Right lobe of liver (tissue), 6 donors: ENCODE results near the gene NLRP6. TPM values are rescaled to one million over a fixed set of nuclear protein-coding genes. Genes with fewer than 3 reads are reported as not detected.

ENCODE experiments used
- ATAC-seq, 4 donors: fragments of 200-7000 bp; cut with Tn5 transposase; one replicate each; pipeline ENCODE4 v1.9.1; 2020; ENCODE audit warnings: mild to moderate bottlenecking in 4 of 4, moderate library complexity in 4 of 4
- DNase-seq, 3 donors: peaks; one replicate each; pipeline ENCODE4 v3.0.0-alpha.2; 2020
- H3K27ac ChIP-seq, 3 donors: fragments of 200-600 bp; one replicate each; pipeline ENCODE4 v1.8.0; 2022
- H3K27me3 ChIP-seq, 2 donors: fragments of 200-600 bp; one replicate each; pipeline ENCODE4 v1.8.0; 2022
- H3K36me3 ChIP-seq, 4 donors: fragments of 200-600 bp; sonication (generic) in 1 of 4; one replicate each; pipeline versions ENCODE4 v1.5.1 to v1.8.0; 2017 to 2022; ENCODE audit warnings: control low read depth in 1 of 4
- H3K4me1 ChIP-seq, 4 donors: fragments of 200-600 bp; sonication (generic) in 1 of 4; one replicate each; pipeline versions ENCODE4 v1.5.1 to v1.8.0; 2017 to 2022; ENCODE audit warnings: control low read depth in 1 of 4
- H3K4me3 ChIP-seq, 3 donors: fragments of 200-600 bp; one replicate each; pipeline ENCODE4 v1.8.0; 2022
- H3K9me3 ChIP-seq, 4 donors: fragments of 200-600 bp; sonication (generic) in 1 of 4; one replicate each; pipeline versions ENCODE4 v1.5.1 to v1.8.0; 2017 to 2022; ENCODE audit warnings: control low read depth in 1 of 4
- POLR2A ChIP-seq: fragments of 450-650 bp; IDR thresholded peaks from one replicate; pipeline ENCODE4 v1.6.1; 2017; ENCODE audit warnings: antibody characterized with exemption, mild to moderate bottlenecking
- WGBS: methylation state at CpG from one replicate; pipeline ENCODE4 v1.1.6; 2018; ENCODE audit warnings: low coverage, low lambda C conversion rate; ENCODE audit not compliant: insufficient coverage; ENCODE audit errors: missing lambda C conversion rate; 5-methylcytosine and 5-hydroxymethylcytosine counted together
- intact Hi-C, 2 donors: fragments of 100-400 bp; cut with DNase I; formaldehyde crosslinking; loops; one replicate each; pipeline versions ENCODE4 v1.11.2 to v1.14.1; 2022
- total RNA-seq, 6 experiments: library from RNA; depleted of rRNA in 2 of 6; stranded (reverse); fragments of >200 nt in 2 of 6; fragmentation: NEBNext Ultra II Directional in 3 of 6; extraction: Animal tissue kit (Norgen Biotek cat#: 25700) in 3 of 6; gene quantifications; one replicate each; pipeline versions ENCODE4 v1.1.0 to v1.2.4, GENCODE V29; 2016 to 2023
- TF ChIP-seq, protein P1 (sequence below), 4 donors: fragments of 200-600 bp in 3 of 4; fragments of 450-650 bp in 1 of 4; IDR thresholded peaks; one replicate each; pipeline versions ENCODE4 v1.5.1 to v1.8.0; 2016 to 2022; ENCODE audit warnings: antibody characterized with exemption in 4 of 4, mild to moderate bottlenecking in 2 of 4
- donor health status: DM: no; HTN: yes; CAD: no.
- donor health status: DM: no; HTN: no; CAD: no.
- donor health status: DM: no; HTN: no; CAD: no.
- donor health status: DM: no; HTN: yes; CAD: no.
- donor health status: DM: no; HTN: yes; CAD: no.

NLRP6 gene
- total RNA-seq, 6 experiments from 2014 or later = 0.22 to 6.2 (median 1.6) TPM

DNA sequence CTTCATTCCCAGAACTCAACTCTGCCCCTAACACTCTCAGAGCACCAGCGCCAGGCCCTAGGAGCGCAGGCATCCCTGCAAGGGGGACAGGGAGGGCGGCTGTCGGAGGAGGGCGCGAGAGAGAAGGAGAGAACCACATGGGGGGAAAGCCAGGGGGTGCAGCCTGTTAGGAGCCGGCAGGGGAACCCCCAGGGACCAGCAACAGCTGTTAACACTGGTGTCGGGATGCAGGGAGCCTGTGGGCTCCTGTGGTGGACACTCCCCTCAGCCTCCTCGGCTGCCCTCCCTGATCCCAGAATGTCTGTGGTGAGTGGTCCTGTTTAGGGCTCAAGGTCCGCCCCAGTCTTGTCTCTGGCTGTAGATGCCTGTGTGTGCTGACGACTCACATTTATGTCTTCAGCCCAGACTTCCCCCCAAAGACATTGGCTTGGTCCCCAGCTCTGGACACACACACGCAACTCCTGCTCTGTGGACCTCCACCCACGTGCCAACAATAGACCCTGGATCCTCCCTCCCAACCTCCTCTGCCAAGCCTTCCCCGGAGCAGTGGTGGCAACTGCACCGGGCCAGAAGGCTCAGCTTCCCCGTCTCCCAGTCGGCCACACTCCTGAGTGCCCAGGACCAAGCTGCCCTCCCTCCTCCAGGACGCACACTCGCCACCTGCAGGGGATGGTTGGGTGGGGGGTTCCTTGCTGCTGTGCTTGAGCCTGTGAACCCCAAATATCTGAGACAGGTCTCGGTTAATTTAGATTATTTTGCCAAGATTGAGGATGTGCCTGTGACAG lies 21.9 kb downstream of the NLRP6 start:
- H3K36me3 ChIP-seq = no peaks in the 10 kb centered on the region
- no peak overlapping the region for H3K4me3 ChIP-seq
- H3K27ac ChIP-seq = no peak overlapping the region
- H3K27me3 ChIP-seq = no peaks in the 10 kb centered on the region
- H3K9me3 ChIP-seq = no peaks in the 10 kb centered on the region
- ATAC-seq (no peak), DNase-seq (peak in 2 of 3 donors; percentile 16 to 43)
- intact Hi-C loops = loop anchor here in 1 of 2 donors (10.0 kb wide), 1 partner anchor 65 kb away; the partner anchor contains the start of gene B4GALNT4
- 26% methylated on average over 9 of the region's 20 CpGs for WGBS
- H3K4me1 ChIP-seq = peaks cover 0 to 3% (median under 1%) of the 10 kb centered on the region in 4 donors
- TF ChIP-seq POLR2A = no peak
- TF ChIP-seq, protein P1, sequence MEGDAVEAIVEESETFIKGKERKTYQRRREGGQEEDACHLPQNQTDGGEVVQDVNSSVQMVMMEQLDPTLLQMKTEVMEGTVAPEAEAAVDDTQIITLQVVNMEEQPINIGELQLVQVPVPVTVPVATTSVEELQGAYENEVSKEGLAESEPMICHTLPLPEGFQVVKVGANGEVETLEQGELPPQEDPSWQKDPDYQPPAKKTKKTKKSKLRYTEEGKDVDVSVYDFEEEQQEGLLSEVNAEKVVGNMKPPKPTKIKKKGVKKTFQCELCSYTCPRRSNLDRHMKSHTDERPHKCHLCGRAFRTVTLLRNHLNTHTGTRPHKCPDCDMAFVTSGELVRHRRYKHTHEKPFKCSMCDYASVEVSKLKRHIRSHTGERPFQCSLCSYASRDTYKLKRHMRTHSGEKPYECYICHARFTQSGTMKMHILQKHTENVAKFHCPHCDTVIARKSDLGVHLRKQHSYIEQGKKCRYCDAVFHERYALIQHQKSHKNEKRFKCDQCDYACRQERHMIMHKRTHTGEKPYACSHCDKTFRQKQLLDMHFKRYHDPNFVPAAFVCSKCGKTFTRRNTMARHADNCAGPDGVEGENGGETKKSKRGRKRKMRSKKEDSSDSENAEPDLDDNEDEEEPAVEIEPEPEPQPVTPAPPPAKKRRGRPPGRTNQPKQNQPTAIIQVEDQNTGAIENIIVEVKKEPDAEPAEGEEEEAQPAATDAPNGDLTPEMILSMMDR (IDR thresholded peaks at IDR 0.05) = no peak

DNA sequence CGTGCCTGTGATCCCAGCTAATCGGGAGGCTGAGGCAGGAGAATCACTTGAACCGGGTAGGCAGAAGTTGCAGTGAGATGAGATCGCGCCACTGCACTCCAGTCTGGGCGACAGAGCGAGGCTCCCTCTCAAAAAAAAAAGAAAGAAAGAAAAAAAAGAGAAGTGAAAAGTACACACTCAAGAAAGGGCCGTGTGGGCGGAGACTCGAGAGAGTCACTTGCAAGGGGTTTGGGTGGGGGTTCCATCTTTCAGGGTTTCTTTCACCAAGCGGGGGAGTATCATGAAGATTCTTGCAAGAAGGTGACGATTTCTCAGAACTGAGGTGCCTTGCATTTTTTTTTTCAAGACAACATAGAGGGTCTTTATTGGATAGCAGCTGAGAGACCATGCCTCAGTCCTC lies 25.2 kb downstream of the NLRP6 start:
- intact Hi-C loops = loop anchor here in 1 of 2 donors (10.0 kb wide), 1 partner anchor 61 kb away; the partner anchor contains the start of gene B4GALNT4
- no peaks in the 10 kb centered on the region for H3K27me3 ChIP-seq
- no peaks in the 10 kb centered on the region for H3K36me3 ChIP-seq
- no peak for TF ChIP-seq POLR2A
- TF ChIP-seq, protein P1 (IDR thresholded peaks at IDR 0.05) = no peak
- DNase-seq (peak in 1 of 3 donors; percentile 27), ATAC-seq (no peak)
- no peaks in the 10 kb centered on the region for H3K9me3 ChIP-seq
- 68% methylated on average over 11 of the region's 12 CpGs for WGBS
- H3K4me3 ChIP-seq = no peak overlapping the region
- H3K4me1 ChIP-seq = peaks cover 0 to 15% (median 6%) of the 10 kb centered on the region in 4 donors
- no peak overlapping the region for H3K27ac ChIP-seq

DNA sequence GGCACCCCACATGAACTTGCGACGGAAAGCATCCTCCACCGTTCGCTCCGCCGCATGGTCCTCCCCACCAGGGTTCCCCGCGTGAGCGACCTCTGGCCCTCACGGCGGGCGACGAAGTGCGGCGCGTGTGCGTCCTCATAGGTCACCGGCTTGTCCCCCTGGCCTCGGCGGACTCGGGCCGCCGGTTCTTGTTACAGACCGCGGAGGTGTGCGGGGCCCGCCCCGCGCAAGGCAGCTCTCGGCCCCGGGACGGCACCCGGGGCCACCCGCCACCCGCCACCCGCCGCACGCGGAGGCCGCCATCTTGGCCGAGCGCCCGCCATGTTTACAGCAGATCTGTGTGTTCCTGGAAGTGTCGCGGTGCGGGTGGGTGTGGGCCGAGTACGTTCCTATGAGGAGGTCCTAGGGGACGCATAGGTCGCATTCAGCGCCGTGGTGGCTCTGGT lies 25.9 kb downstream of the NLRP6 start:
- no CpG with 5 or more reads among the region's 52 CpGs for WGBS
- Histone ChIP-seq H3K27ac (no peak overlapping the region), H3K9me3 (no peaks in the 10 kb centered on the region), H3K4me1 (peaks cover 0 to 15% (median 6%) of the 10 kb centered on the region in 4 donors), H3K27me3 (no peaks in the 10 kb centered on the region), H3K4me3 (no peak overlapping the region), H3K36me3 (no peaks in the 10 kb centered on the region)
- ATAC-seq (no peak), DNase-seq (peak in 1 of 3 donors; percentile 61)
- intact Hi-C loops = loop anchor here in 1 of 2 donors (10.0 kb wide), 1 partner anchor 61 kb away; the partner anchor contains the start of gene B4GALNT4
- TF ChIP-seq, protein P1 (IDR thresholded peaks at IDR 0.05) = no peak
- TF ChIP-seq POLR2A = no peak

DNA sequence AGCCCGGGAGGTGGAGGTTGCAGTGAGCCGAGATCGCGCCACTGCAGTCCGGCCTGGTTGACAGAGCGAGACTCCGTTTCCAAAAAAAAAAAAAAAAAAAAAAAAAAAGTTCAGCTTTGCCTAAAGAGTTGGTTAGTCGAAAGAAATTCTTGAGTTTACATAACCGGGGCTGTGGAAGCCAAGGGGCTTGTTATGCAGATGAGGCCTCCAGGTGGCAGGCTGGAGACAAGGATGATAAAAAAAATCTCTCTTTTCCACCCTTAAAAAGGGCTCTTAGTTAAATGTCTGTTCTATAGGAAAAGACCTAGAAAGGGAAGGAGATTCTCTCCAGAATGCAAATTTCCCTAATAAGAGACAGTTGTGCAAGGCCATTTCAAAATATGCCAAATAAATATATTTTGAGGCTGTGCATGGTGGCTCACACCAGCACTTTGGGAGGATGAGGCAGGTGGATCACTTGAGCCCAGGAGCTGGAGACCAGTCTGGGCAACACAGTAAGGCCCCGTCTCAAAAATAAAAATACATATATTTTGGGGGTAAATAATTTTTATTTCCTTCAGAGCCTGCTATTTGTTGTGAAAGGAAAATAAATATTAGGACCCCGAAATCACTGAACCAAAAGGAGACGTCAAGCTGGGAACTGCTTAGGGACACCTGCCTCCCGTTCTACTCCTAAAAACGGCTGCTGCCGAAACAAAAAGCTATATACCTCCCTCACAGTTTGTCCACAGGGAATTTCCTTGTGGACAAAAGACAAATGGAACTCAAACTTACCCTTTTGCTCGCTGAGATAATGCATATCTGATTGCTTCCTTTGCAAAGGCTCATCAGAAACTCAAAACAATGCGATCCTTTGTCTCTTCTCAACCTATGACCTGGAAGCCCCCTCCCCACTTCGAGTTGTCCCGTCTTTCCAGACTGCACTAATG lies 27.0 kb downstream of the NLRP6 start:
- no peak for TF ChIP-seq POLR2A
- TF ChIP-seq, protein P1 (IDR thresholded peaks at IDR 0.05) = peak; percentile 61 to 81 (median 74)
- Histone ChIP-seq H3K27ac (no peak overlapping the region), H3K36me3 (no peaks in the 10 kb centered on the region), H3K4me3 (no peak overlapping the region), H3K4me1 (peaks cover 0 to 23% (median 10%) of the 10 kb centered on the region in 4 donors), H3K27me3 (no peaks in the 10 kb centered on the region), H3K9me3 (no peaks in the 10 kb centered on the region)
- ATAC-seq = peak; percentile 36 to 55 (median 52)
- intact Hi-C loops = loop anchor here in 1 of 2 donors (10.0 kb wide), 1 partner anchor 60 kb away; the partner anchor contains the start of gene B4GALNT4
- DNase-seq = peak in 2 of 3 donors; percentile 67 to 72
- 28% methylated on average over 16 of the region's 19 CpGs for WGBS
